ENCODE data around the gene CDC42BPA.

DNA sequence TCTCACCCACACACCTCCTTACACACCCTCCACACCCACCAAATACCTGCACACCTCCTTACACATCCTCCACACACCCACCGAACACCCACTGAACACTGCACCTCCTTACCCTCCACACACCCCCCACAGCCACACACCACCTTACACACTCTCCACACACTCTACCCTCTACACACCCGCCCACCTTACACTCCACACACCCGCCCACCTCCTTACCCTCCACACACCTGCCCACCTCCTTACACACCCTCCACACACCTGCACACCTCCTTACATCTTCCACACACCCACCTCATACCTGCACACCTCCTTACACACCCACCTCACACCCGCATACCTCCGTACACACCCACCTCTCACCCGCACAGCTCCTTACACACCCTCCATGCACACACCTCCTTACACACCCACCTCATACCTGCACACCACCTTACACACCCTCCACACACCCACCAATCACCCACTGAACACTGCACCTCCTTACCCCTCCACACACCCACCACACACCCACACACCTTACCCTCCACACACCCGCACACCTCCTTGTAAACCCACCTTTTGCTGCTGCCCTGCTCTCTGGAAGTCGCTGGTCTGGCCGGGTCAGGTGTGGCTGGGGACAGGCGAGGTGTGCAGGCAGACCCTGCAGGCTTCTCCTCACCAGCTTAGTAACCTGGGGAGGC, 339.7 kb downstream of the CDC42BPA start:
- TF ChIP-seq CTCF (conservative IDR thresholded peaks at IDR 0.05 in 1 of 2, IDR thresholded peaks at IDR 0.05 in 1 of 2; ENCODE audit: extremely low read depth in 1 of 2, insufficient read depth in 1 of 2, low read depth in 1 of 2, low read length in 2 of 2) (no peak), EZH2 (IDR thresholded peaks at IDR 0.05; ENCODE audit: borderline replicate concordance, low read length) (no peak)

Data from mammary epithelial cell (primary cell).